ENCODE results near the gene MAPRE2.

MAPRE2 gene

DNA sequence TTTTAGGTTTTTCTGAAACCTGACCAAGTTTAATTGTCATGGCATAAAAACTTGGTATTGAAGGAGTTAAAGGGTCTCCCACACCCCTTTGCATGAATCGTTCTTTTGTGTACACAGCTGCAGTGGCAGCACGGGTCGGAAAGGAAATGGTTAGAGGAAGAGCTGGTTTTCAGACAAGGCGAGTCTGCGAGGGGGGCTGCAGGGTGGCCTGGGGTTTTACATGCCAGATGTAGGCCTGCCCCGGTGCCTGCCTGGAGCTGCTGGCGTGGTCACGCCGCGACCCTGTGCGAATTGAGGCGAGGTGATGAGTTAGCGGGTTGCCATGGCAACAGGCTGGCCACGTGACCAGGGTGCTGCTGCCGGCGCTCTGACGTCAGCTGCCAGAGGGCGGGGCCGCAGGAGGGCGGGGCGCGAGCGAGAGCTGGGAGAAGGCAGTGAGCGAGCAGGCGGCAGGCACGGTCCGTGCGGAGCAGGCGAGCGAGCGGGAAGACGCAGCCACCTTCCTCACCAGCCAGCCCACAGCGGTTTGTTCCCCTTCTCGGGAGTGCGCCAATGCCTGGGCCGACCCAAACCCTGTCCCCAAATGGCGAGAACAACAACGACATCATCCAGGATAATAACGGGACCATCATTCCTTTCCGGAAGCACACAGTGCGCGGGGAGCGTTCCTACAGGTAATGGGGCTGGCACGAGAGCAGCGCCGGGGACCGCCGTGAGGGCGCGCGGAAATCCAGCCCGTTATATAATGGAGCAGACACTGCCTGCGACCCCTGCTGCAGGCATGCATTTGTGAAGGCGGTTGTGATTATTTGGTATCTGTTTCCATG is at the start of gene MAPRE2:
Gene MAPRE2, plus strand, starts transcription at position 426 of the 827 bp plus-strand sequence. Its CDS starts 127 bp downstream, at position 553.
- H3K4me3 ChIP-seq (ENCODE audit: low read depth, low read length): peak within 1 kb of the TSS; percentile 96

DNA sequence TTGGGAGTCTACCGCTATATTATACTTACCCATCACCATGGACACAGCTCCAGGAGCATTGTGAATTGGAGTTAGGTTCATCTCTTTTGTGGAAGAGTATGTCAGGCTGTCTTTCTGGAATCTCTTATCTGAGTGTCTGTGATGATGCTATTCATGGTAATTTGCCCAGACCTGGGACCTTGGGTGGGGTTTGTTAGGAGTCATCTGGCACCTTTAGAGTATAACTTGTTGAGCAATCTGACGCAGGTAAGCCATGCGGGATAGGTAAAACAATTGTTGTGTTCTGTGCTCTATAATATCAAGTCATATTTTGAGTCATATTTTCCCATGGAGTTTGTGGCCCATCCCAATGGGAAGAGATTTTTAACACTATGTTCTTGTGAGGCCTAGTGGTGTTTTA is 49.7 kb upstream of the MAPRE2 start:
- H3K4me3 ChIP-seq (ENCODE audit: low read depth, low read length): no peak overlapping the region

DNA sequence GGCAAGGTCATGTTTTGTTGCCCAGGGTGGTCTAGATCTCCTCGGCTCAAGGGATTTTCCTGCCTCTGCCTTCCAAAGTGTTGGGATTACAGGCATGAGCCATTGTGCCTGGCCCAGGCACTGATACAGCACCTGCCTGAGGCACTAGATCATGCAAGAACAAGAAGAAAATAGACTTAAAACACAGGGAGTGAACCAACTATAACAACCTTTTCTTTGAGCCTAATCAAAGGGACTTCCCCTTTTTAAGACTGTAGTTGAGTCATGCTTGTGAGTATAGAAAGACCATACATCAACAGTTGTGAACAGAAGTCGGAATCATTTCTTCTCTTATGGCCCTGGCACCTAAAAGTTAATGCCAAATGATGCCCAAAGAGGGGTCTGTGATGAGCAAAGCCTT is 47.9 kb upstream of the MAPRE2 start:
- H3K4me3 ChIP-seq (ENCODE audit: low read depth, low read length): no peak overlapping the region

DNA sequence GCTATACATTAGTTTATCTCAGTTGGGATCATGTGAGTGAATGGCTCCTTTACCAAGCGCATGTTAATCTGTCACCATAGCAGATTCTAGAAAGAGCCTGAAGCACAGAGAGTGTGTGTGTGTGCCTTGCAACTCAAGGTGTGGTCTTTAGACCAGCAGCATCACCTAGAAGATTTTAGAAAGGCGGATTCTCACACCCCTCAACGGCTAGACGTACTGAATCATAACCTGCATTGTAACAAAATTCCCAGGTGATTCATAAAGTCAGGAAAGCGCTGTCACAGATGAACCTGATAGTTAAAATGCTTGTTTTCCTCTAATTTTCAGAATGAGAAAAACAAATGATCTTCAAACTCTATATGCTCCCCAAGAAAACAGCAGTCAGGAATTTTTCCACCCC is 45.5 kb upstream of the MAPRE2 start:
- H3K4me3 ChIP-seq (ENCODE audit: low read depth, low read length): no peak overlapping the region

DNA sequence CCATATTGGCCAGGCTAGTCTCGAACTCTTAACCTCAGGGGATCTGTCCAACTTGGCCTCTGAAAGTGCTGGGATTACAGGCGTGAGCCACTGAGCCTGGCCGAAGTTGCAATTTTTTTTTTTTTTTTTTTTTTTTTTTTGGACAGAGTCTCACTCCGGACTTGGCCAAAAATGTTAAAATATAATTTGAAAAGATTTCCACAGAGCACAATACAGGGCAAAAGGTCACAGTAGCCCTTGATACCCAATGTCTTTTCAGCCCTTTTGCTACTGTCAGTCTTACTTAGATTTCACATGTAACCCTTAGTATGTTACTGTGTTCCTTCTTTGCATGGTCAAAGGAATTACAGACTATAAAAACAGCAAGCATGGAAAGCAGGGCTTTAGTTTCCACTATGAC is 42.6 kb upstream of the MAPRE2 start:
- no peak overlapping the region for H3K4me3 ChIP-seq (ENCODE audit: low read depth, low read length)

DNA sequence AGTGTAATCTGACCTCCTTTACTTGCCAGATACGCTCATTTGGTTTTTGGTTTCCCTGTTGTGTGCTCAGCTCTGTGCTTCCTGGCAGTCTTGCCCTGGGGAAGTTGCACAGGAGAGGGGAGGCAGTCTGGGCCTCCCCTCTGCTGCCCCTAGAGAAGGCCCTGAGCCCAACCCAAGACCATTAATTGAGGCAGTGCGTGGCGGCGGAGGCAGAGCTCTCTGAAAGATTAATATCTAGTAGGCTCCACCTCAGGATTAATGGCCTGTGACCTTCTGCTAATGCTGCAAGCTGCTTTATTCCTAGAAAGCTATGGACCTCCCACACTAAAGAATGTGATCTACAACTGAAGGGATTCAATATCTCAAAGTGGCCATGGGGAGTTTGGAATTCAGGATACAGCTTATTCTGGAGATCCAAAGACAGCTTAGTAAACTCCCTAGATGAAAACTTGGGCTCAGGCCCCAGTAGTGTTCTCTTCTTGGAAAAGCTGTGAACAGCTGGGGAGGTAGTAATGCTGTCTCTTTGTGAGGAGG is 41.4 kb upstream of the MAPRE2 start:
- H3K4me3 ChIP-seq (ENCODE audit: low read depth, low read length): no peak overlapping the region

DNA sequence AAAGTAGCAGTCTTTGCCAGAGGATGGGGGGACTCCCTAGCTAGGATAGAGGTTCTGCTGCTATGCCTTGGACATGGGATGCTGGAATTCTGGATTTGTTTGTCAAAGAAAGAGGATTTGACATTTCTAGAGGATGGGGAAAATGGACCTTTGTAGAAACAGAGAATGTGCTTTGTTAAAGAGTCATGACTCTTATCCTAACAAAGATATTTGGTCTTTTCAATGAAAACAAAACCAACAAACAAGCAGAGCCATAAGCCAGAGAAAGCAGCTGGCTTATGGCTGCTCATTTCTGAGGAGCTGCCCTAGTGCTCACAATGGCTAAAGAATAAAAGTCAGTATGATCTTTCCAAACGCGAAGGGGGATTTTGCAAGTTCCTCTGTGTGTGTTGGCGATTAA is 40.8 kb upstream of the MAPRE2 start:
- H3K4me3 ChIP-seq (ENCODE audit: low read depth, low read length): no peak overlapping the region

DNA sequence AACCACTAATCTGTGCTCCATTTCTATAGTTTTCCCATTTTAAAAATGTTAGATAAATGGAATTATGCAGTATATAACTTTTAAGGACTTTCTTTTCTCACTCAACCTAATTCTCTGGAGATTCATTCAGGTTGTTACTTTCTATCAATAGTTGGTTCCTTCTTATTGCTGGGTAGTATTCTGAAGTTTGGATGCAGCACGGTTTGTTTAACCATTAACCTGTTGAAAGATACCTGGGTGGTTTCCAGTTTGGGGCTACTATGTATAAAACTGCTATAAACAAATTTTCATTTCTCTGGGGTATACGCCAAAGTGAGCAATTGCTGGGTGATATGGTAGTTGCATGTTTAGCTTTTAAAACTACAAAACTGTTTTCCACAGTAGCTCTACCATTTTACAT is 39.1 kb upstream of the MAPRE2 start:
- H3K4me3 ChIP-seq (ENCODE audit: low read depth, low read length): no peak overlapping the region

DNA sequence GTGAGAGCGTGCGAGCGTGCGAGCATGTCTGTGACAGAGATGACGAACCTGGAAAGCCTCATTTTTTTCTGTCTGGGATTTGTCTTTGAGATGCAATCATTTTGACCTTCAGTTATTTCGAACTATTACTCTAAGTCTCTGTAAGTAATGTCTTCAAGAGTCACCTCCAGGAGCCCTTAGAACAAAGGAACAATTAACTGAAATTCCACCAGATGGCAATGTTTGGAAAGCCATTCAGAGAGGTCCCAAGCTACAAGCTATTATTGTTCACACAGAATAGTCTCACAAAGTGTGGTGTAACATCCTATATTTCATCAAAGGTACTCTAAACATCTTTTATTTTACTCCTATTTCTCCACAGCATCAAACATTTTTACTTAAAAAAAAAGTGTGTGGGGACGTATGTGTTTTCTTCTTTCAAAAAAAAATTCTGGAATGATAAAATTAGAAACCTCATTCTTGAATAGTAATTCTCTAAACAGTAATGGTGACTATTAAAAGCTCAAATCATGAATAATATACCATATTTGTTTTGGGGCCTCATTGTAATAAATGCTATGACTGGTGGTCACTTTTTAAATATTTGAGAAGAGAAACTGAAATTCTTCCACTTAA is 35.1 kb upstream of the MAPRE2 start:
- H3K4me3 ChIP-seq (ENCODE audit: low read depth, low read length): no peak overlapping the region

DNA sequence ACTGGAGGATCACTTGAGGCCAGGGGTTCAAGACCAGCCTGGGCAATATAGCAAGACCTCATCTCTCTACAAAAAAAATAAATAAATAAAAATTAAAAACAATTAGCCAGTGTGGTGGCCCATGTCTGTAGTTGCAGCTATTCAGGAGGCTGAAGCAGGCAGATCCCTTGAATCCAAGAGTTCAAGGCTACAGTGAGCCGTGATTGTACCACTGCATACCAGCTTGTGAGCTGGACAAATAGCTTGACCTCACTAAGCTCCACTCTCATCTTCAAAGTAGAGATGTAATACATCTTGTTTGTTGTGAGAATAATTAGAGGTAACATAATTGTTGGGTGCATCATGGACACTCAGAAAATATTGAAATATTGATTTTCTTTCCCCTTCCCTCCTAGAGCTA is 31.1 kb upstream of the MAPRE2 start:
- no peak overlapping the region for H3K4me3 ChIP-seq (ENCODE audit: low read depth, low read length)

DNA sequence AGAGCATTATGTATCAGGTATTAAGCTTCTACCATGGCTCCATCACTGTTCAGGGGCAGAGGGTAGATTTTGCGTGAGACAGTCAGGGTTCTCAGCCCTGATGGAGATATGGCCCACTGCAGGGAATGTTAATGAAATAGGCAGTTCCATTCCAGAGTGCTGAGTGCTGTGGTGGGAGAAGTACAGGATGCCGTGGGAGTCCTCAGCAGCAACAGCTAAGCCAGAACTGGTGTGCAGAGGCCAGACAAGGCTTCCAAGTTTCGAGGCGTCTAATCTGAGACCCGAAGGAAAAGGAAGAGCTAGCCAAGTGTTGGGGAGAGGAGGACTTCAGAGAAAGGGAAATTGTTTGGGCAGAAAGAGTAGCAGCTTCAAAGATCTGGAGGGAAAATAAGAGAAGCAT is 30.2 kb upstream of the MAPRE2 start:
- no peak overlapping the region for H3K4me3 ChIP-seq (ENCODE audit: low read depth, low read length)

DNA sequence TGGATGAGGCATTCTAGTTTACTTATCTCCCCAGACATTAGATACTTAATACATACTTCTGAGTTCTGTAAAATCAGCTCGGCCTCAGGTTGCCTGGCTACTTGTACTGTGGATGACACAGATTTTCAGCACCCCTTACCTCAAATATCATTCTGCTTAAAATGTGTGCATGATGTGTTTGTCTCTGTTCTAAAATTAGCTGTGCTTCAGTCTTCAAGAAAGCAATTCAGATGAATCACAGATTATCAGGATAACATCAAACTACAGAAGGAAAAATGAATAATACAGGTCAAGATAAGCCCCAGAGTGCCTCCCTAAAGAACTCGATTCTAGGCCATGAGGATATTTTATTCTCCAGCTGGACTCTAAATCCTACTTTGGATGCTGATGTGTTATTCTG is 21.3 kb upstream of the MAPRE2 start:
- no peak overlapping the region for H3K4me3 ChIP-seq (ENCODE audit: low read depth, low read length)

DNA sequence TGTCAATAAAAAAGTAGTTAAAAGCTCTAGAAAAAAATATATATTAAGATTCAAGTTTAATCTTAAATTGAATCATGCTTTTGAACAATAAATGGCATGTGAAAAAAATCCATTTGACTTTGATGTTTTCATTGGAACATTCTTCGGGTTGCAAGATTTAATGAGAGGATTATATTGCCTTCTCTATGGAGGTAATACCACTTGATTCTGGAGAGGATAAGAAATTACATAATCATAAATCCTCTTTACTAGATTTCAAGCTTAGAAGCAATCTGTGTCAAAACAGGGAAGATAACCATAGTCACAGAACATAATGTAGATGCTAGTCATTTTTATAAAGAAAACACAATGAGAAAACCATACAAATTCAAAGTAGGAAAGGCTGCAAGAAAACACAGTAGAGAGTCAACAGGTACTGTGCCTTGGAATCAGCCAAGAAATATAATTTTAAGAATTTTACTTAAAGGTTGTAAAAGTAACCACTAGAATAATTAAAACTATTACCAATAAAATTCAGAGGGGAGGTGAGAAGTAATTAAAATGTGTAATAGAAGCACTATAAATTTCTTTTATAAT is 18.7 kb upstream of the MAPRE2 start:
- no peak overlapping the region for H3K4me3 ChIP-seq (ENCODE audit: low read depth, low read length)

DNA sequence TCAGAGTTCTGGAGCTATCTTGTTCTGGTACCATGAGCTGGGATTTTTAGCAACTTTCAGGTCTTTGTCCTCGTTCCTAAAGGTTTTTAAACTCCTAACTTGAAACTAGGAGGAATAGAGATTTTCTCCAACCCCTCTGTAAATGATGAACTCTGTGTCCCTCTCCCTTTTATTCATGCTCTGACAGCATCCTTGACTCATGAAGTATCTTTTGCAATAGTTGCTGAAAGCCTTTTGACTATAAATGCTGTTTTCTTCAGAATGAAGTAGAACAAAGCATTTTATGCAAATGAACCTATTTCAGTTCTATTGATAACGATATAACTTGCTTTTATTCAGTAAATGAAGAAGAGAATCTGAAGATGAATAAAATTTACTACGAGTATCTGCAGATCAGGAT is 17.0 kb upstream of the MAPRE2 start:
- no peak overlapping the region for H3K4me3 ChIP-seq (ENCODE audit: low read depth, low read length)

DNA sequence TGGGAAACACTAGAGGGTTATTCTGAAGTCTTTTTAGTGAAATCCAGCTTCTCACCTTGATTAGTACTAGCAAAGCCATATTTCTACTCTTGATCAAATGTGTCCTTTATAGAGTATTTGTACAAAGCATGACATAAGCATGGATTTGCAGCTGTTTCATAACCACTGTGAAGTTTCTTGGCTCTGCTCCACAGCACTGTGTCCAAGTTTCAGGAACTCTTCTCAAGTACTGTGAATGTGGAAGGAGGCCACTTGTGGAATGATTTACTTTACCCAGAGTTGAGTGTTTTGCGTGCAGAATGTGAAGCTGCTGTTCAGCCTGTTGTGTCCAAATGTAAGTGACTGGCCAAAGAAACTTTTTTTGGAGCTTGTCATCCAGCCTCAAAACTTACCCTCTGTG is 16.2 kb upstream of the MAPRE2 start:
- no peak overlapping the region for H3K4me3 ChIP-seq (ENCODE audit: low read depth, low read length)

DNA sequence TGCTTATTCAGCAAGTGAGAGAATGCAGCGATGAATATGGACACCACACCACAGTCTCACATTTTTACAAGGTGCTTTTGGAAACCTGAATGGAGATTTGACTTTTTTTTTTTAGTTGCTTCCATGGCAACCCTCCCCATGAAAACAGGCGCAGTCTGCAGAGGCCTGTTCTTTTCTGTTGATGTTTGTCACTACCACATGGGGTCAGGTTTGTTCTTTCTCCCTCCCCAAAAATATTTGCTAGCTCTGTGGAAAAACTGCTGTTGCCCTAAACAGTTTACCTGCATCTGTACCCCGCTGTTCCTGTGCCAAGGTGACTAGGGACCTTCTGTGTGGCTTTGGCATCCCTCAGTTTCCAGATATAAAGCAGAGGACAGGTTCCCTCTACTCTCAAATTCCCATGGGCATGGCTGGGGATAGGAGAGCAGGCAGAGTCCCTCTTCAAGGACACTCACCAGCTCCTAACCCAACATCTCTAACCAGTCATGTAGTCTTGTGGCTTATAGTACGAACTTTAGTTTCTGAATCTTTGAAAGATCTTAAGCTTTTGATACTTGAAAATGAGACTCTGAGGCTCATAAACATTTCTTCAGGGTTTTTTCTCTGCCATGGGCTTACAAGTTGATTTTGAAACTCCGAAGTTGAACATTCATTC is 14.7 kb upstream of the MAPRE2 start:
- H3K4me3 ChIP-seq (ENCODE audit: low read depth, low read length): no peak overlapping the region

DNA sequence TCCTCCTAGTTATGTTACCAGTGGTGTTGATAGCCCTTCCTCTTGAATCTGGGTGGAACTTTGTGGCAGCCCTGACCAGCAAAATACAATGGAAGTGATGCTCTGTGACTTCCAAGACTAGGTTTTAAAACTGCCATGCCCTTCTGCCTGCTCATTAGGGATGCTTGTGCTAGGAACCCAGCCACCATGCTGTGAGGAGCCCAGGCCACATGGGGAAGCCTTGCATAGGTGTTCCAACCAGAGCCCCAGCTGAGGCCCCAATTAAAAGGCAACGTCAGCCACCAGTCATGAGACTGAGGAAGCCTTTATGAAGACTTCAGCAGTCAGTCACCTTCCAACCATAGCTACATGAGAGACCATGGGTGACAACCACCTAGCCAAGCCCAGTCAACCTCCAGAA is 14.0 kb upstream of the MAPRE2 start:
- H3K4me3 ChIP-seq (ENCODE audit: low read depth, low read length): no peak overlapping the region

DNA sequence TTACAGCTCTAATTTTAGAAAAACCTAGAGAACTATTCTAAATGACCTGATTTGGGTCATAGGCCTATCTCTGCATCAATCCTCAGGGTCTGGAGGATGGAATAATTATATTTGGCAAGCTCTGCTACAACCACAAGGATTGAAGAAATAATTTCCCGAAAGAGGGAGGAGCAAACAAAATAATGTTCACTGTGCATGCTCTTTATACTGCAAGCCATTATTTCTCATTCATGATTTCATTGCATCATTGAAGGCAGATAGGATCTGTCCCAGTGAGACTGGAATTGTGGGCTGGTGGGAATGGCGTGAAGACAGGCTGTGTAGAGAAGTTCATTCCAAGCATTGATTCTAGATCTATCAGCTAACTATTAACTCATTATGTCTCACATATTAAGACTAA is 12.7 kb upstream of the MAPRE2 start:
- H3K4me3 ChIP-seq (ENCODE audit: low read depth, low read length): no peak overlapping the region

DNA sequence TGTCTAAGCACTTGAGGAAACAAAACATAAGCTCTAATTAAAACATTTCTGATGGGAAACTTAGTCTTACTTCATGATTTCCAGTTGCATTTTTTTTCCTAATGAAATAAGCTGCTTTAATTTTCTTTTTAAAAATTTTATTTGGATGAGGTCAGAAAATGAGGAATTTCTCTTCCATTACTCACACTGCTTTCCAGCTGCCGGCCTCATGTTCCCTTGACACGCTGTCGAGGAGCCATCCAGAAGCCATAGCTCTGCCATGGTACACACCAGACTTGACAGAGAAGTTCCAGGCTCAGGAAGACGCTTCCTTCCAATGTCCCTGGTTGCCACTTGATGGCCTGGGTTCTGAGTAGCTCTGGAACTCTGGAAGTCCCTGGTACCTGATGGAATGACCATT is 12.1 kb upstream of the MAPRE2 start:
- H3K4me3 ChIP-seq (ENCODE audit: low read depth, low read length): no peak overlapping the region

DNA sequence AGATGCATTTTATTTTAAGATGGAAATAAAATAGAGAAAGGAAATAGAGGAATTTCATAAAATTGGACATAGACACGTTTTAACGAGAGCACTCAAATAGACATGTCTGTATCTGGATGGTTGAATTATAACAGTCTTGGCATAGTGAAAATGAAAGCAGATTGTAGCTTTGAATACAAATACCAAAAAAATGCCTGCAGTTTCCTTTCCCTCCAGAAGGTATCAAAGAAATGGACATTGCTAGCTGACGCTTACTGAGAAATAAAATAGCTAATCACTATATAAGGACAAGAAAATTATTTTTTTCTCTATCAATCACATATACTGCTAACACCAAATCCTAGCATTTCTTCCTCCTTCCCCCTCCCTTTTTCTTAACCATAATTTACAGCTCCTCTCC is 11.4 kb upstream of the MAPRE2 start:
- no peak overlapping the region for H3K4me3 ChIP-seq (ENCODE audit: low read depth, low read length)

DNA sequence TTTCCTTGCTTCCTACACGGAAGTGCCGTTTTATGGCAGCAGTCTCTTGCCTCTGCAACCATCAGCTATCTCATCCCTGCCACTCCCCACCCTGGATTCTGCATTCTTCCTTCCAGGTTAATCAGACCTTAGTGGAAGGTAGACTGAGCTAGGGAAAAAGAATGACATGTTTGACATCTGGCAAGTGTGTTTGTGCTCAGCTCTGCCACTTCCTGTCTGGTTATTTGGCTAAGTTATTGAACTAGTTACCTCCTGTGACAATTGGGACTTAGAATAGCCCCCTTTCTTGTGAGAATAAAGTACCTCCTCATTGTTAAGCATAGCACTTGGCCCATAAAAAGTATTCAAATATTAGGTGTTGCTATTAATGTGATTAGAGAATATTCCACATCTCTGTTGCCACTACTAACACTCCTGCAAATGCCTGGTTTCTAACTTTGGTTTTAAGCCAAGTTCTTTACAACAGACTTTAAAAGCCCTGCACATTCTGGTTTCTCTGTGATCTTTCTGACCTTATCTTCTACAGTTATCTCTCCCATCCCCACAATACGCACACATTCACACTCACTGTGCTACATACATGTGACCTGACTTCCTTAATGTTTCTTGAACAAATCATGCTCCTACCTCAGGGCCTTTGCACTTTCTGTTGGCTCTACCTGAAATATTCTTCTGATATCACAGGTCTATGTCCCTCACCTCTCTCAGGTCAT is 10.8 kb upstream of the MAPRE2 start:
- no peak overlapping the region for H3K4me3 ChIP-seq (ENCODE audit: low read depth, low read length)

All from iPS-11a (cell line).